GM12865 (cell line): ENCODE measurements around the gene SSBP4.

Experiments used
- DNase-seq: peaks from one replicate; pipeline ENCODE4 v3.0.0; 2010; ENCODE audit warnings: low read depth
- H3K4me3 ChIP-seq: 2 replicates; pipeline ENCODE4 v1.5.1; 2011; ENCODE audit warnings: mild to moderate bottlenecking, low read depth, low read length, control low read depth
- CTCF ChIP-seq: IDR thresholded peaks from 2 replicates; pipeline ENCODE4 v1.5.1; 2011; ENCODE audit warnings: low read length, control low read depth, low read depth, inconsistent platforms; ENCODE audit not compliant: insufficient read depth; ENCODE audit errors: missing control alignments

SSBP4 gene

GRCh38 chr19:18467978-18468377 is 48.8 kb downstream of the SSBP4 start:
- no peak for DNase-seq
- no peak for TF ChIP-seq CTCF

GRCh38 chr19:18468517-18468916 is 49.3 kb downstream of the SSBP4 start:
- DNase-seq: no peak
- no peak for TF ChIP-seq CTCF
- H3K4me3 ChIP-seq: no peak overlapping the region

More at GRCh38 chr19:18467978-18468377, 48.8 kb downstream of the SSBP4 start:
- no peak overlapping the region for H3K4me3 ChIP-seq

- peak; percentile 59 for DNase-seq
These were observed 50.1 kb downstream of the SSBP4 start for GRCh38 chr19:18469069-18469846.

GRCh38 chr19:18470787-18471186 is 51.6 kb downstream of the SSBP4 start:
- no peak overlapping the region for H3K4me3 ChIP-seq
- TF ChIP-seq CTCF: no peak
- DNase-seq: no peak

More at GRCh38 chr19:18469069-18469846, 50.1 kb downstream of the SSBP4 start:
- no peak overlapping the region for H3K4me3 ChIP-seq
- peak; percentile 65 for TF ChIP-seq CTCF

GRCh38 chr19:18473003-18473705 is 54.0 kb downstream of the SSBP4 start:
- no peak for DNase-seq
- H3K4me3 ChIP-seq: no peak overlapping the region
- no peak for TF ChIP-seq CTCF

- DNase-seq: no peak
- no peak for TF ChIP-seq CTCF
- no peak overlapping the region for H3K4me3 ChIP-seq
These were observed 54.5 kb downstream of the SSBP4 start for GRCh38 chr19:18473706-18474087.
